Left kidney (tissue), 2 donors: ENCODE results near the gene FLT1. TPM values are rescaled to one million over a fixed set of nuclear protein-coding genes. Genes with fewer than 3 reads are reported as not detected.

Source experiments
- DNase-seq: peaks from one replicate; pipeline ENCODE4 v3.0.0-alpha.2; 2013
- polyA plus RNA-seq: library from polyadenylated mRNA; unstranded; fragments of 120-200 nt; gene quantifications from one replicate; pipeline ENCODE4 v1.2.1, GENCODE V29; 2013; ENCODE audit not compliant: insufficient read length

Gene FLT1
- polyA plus RNA-seq, 1 donor, result 33.8 TPM

GRCh38 chr13:28347456-28348371, 147.2 kb downstream of the FLT1 start:
- no peak for DNase-seq

DNA sequence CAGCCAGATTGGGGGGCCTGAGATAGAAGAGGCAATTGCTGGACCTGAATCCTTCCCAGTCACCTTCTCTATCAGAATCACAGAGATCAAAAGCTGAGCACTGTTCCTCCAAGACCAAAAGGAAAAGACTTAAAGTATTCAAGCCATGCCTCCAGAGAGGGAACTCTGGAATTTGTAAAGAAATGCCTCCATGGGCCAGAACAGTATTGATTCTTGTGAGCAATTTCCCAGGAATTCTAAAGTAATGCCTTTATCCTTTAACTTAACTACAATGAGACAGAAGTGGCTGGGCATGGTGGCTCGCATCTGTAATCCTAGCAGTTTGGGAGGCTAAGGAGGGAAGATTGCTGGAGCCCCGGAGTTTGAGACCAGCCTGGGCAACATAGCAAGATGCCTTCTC, 148.8 kb downstream of the FLT1 start:
- DNase-seq, result no peak

DNA sequence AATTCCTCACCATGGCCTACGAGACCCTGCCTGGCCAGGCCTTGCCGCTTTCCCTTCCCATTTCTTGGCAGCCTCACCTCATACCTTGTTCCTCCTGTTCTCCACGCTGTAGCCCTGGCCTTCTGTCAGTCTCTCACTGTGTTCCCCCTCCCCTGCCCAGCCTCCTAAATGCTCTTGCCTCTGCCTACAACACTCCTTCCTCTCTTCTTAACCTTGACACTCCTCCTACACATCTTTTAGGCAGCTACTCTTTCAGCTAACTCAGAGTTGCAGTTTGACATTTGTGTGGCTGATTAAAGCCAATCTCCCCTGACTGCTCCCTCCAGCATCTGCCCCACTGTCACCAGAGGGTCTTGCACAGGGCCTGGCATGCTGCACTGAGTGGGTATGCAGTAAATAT, 150.8 kb downstream of the FLT1 start:
- no peak for DNase-seq

- DNase-seq, result no peak
These were observed 152.7 kb downstream of the FLT1 start for GRCh38 chr13:28342251-28342650.

DNA sequence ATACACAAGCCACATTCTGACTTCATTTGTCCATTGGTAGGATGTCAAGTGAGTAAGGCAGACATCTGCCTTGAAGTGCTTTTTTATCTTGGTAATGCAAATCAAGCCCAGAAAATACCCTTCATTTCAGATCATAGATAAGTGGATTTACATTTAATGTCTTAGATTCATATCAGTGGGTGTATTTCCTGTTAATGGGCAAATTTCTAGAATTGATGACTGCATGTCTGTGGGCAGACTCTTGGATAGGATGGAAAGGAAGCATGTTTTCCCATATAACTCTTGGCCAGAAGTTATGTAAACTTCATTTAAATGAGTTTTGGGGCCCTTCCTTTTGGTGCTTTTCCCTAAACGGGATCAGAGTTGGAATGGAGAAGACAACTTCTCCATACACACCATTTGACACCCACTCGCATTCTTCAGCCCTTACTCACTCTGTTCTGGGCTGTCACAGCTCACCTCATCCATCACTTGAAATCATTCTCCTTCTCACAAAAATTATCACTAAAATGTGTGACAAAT, 154.6 kb downstream of the FLT1 start:
- no peak for DNase-seq

- no peak for DNase-seq
These were observed 155.5 kb downstream of the FLT1 start for GRCh38 chr13:28339419-28339818.

- DNase-seq, result no peak
These were observed 156.2 kb downstream of the FLT1 start for GRCh38 chr13:28338742-28339141.

DNA sequence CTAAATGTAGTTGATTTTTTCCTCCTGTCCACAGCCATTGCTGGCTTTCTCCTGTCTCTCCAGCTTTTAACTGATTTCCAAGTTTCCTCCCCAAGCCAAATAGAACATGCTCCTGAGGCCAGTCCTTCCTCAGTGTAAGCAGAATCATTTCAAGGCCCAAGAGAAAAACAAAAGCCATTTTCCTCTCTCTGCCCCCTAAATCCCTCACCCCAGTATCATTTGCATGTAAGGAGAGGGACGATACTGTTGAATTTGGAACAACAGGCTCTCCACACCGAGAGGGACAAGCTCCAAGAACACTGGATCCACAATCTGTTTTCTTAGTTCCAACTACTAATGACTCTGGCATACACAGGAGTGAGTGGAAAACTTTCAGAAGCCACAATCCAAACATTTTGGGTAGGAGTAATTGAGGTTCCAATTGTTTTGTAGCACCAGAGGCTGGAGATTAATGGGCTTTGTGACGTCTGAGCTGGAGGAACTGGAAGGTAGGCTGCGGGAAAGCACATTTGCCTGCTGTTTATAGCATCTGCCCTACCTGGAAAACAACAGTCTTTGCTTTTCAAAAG, 156.8 kb downstream of the FLT1 start:
- DNase-seq, result no peak

DNA sequence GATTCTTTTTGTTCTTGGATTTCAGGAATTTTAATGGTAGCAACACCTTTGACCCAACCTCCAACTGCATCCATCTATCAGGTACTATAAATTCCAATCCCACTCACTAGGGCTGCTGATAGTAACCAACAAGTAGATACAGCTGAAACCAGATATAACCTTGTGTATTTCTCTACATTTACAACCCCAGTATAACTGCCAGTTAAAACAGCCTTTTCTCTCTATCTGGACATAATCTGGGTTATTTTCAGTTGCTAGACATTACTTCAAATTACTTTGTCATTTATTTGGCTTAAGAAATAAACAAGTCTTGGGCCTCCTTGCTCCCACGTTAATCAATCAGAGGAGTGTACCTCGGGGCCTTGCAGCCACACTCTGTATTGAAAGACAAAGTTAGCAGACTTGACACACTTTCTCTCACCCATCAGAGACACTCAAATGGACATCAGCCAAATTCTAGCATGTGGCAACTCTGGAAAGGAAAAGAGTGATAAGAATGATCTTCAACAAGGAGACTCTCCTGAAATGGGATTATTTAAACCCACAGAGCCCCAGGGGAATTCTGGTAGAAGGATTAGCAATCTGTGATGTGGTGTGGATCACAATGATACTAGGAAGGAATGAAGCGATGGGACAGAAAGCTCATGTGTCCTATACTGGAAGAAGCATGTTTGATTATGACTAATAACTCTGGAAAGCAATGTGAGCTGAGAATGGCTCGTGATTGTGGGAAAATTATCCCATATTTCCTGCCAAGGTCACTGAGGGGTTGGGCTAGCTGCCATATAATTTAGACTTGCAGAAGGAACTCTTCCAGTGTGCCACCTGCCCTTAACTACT, 157.5 kb downstream of the FLT1 start:
- DNase-seq, result peak; percentile 30

DNA sequence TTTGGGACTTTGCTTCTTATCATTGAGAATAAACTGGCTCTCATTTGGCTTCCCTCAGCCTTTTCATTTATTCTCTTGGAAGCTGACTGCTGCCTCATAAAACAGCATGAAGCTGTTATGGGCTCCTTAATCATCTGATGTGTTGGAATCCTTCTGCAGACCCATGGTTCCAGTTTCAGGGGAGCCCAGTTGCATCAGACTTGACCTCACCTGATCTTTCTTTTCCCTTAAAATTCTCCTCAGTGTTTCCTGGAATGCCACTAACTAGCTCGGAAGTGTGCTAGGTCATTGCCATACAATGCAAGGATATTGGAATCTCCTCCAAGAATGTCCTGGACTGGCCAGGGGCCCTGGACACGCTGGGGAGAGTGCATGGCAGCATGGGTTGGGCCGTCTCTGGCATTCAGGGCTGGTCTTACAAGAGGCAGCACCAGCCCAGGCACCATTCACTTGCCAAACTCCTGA, 158.7 kb downstream of the FLT1 start:
- no peak for DNase-seq

GRCh38 chr13:28333204-28333881, 161.6 kb downstream of the FLT1 start:
- no peak for DNase-seq

GRCh38 chr13:28329395-28330158, 165.4 kb downstream of the FLT1 start:
- no peak for DNase-seq

DNA sequence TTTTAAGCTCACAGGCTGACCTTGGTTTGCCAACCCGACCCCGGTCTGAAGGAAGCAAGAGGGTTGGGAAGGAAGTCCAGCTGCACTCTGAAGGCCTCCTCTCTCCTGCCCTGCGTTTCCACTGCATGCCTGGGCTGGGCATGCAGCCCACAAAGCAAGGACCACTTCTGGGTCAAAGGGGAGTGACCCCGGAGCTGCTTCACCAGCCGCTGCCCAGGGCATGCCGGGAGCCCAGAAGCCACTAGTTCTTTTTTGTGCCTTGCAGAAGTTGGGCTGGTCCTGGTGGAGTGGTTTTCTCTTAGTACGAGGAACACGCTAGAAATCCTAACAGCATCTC, 166.7 kb downstream of the FLT1 start:
- no peak for DNase-seq

GRCh38 chr13:28327373-28328270, 167.3 kb downstream of the FLT1 start:
- DNase-seq, result no peak

GRCh38 chr13:28326056-28326455, 168.9 kb downstream of the FLT1 start:
- no peak for DNase-seq

- no peak for DNase-seq
These were observed 169.9 kb downstream of the FLT1 start for GRCh38 chr13:28325022-28325421.

GRCh38 chr13:28324181-28324789, 170.6 kb downstream of the FLT1 start:
- peak; percentile 42 for DNase-seq

- no peak for DNase-seq
These were observed 172.5 kb downstream of the FLT1 start for GRCh38 chr13:28322256-28322905.

- no peak for DNase-seq
These were observed 173.2 kb downstream of the FLT1 start for GRCh38 chr13:28321756-28322155.
